Thymus (tissue), 14 donors: Measurements from ENCODE around the gene ACBD4. TPM values are rescaled to one million over a fixed set of nuclear protein-coding genes. Genes with fewer than 3 reads are reported as not detected.
A peak's percentile ranks its signal among the peaks of the same experiment; 100 is the strongest.

Source experiments
- DNase-seq, 9 donors: peaks; one replicate each; pipeline ENCODE4 v3.0.0-alpha.2; 2013; ENCODE audit warnings: low spot score in 9 of 9, low read depth in 6 of 9, missing footprints in 1 of 9
- H3K27ac ChIP-seq, 2 donors: one replicate each; pipeline ENCODE4 v1.5.1; 2013; ENCODE audit warnings: control low read depth in 1 of 2, low read depth in 1 of 2, low read length in 1 of 2, mild to moderate bottlenecking in 1 of 2, moderate library complexity in 1 of 2
- H3K27me3 ChIP-seq, 2 donors: one replicate each; pipeline ENCODE4 v1.5.1; 2013; ENCODE audit warnings: low read length in 1 of 2; ENCODE audit not compliant: control insufficient read depth in 2 of 2, insufficient read depth in 1 of 2
- H3K36me3 ChIP-seq, 2 donors: one replicate each; pipeline ENCODE4 v1.5.1; 2013; ENCODE audit warnings: low read length in 1 of 2, mild to moderate bottlenecking in 1 of 2, moderate library complexity in 1 of 2; ENCODE audit not compliant: control insufficient read depth in 2 of 2, insufficient read depth in 2 of 2
- H3K4me1 ChIP-seq, 2 donors: one replicate each; pipeline ENCODE4 v1.5.1; 2013; ENCODE audit warnings: low read length in 2 of 2; ENCODE audit not compliant: control insufficient read depth in 2 of 2, insufficient read depth in 2 of 2
- H3K4me3 ChIP-seq, 2 donors: one replicate each; pipeline ENCODE4 v1.5.1; 2013; ENCODE audit warnings: low read length in 2 of 2, control low read depth in 1 of 2, mild to moderate bottlenecking in 1 of 2
- H3K9me3 ChIP-seq, 2 donors: one replicate each; pipeline ENCODE4 v1.5.1; 2013; ENCODE audit warnings: low read length in 1 of 2, mild to moderate bottlenecking in 1 of 2; ENCODE audit not compliant: control insufficient read depth in 2 of 2, insufficient read depth in 1 of 2
- WGBS: extraction: QIAGEN DNeasy Blood & Tissue Kit; methylation state at CpG from one replicate; pipeline ENCODE4 v1.1.7; 2013; 5-methylcytosine and 5-hydroxymethylcytosine counted together
- long read RNA-seq, 10 donors: transcript quantifications; one replicate each; lab custom pipeline, GENCODE V29; 2026
- polyA plus RNA-seq: library from polyadenylated mRNA; stranded (reverse); fragments of 200-250 nt; gene quantifications from one replicate; pipeline ENCODE4 v1.2.3, GENCODE V29; 2013
- total RNA-seq: library from RNA; stranded (reverse); fragments of 120-200 nt; gene quantifications from one replicate; pipeline ENCODE4 v1.2.4, GENCODE V29; 2013
- donor health status: healthy.

The ACBD4 gene, protein sequence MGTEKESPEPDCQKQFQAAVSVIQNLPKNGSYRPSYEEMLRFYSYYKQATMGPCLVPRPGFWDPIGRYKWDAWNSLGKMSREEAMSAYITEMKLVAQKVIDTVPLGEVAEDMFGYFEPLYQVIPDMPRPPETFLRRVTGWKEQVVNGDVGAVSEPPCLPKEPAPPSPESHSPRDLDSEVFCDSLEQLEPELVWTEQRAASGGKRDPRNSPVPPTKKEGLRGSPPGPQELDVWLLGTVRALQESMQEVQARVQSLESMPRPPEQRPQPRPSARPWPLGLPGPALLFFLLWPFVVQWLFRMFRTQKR
- total RNA-seq (4.7 TPM), polyA plus RNA-seq (26.5 TPM)
- long read RNA-seq, donor 1, result 0 reads
- long read RNA-seq, donor 2, result 0 reads
- long read RNA-seq, donor 3, partial matches to known transcripts, result 0 of 2 reads
- long read RNA-seq, donor 3, other reads (novel, unspliced or antisense), result 0 of 2 reads
- long read RNA-seq, donor 4, result 0 reads
- long read RNA-seq, donor 5, partial matches to known transcripts, result 0 of 1 reads
- long read RNA-seq, donor 5, other reads (novel, unspliced or antisense), result 0 of 1 reads
- long read RNA-seq, donor 6, result 0 reads
- long read RNA-seq, donor 7, result 0 reads
- long read RNA-seq, donor 8, result 0 reads
- long read RNA-seq, donor 9, result 0 reads
- long read RNA-seq, donor 10, result 0 reads

DNA sequence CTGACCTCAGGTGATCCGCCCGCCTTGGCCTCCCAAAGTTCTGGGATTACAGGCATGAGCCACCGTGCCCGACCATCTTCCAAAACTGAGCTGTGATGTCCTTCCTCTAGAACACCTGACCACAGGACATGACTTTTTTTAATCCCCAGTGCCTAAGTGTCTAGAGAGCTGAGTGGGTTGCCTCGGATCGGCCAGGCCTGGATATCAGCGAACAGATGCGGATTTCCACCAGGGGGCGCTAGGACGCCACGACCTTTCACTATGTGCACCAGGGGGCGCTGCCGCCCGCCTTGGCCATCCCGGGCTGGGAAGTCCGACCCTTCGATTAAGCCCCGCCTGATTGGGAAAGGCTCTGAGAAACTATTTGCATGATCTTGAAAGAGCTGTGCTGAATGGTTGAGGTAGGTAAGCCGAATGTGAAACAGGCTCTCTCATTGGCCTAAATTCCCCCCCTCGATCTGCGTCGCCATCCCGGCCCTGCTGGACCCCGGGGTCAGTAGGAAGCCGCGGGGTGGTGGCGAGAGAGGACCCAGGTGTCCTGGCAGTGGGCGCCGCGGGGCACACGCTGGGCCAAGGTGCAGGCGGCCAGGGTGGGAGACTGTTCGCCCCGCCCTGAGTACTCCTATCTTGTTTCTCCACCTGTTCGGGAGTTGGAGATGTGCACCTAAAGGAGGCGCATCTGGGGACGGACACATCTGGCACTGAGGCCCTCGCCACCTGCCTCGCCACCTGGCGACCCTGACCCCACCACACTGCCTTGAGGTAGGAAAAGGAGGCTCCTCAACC, at the start of gene ACBD4:
Gene ACBD4, plus strand, starts transcription at position 496 of the 786 bp plus-strand sequence. CDS start 458 bp downstream, outside the sequence.
- WGBS, result 6% methylated on average over 40 of the region's 40 CpGs
- H3K27me3 ChIP-seq, result peaks cover 11 to 34% of the 10 kb centered on the region in 2 donors
- peak; percentile 80 to 96 (median 90) for DNase-seq
- H3K36me3 ChIP-seq, result no peaks in the 10 kb centered on the region
- peak within 1 kb of the TSS; percentile 20 to 77 for H3K27ac ChIP-seq
- H3K4me3 ChIP-seq, result peak within 1 kb of the TSS; percentile 51 to 65
- peaks cover 0 to 13% of the 10 kb centered on the region in 2 donors for H3K9me3 ChIP-seq
- peaks cover 10 to 35% of the 10 kb centered on the region in 2 donors for H3K4me1 ChIP-seq

DNA sequence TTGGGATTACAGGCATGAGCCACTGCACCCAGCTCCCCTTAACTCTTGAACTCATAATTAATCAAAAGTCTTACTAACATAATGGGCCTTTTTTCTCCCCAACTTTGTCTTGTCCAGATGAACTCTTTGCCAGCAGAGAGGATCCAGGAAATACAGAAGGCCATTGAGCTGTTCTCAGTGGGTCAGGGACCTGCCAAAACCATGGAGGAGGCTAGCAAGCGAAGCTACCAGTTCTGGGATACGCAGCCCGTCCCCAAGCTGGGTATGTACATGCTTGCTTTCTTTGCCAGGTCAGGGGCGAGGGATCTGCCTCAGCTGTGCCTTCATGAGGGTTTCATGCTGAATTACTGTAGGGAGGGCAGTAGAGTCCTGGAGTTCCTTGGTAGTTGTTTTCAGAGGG, 49.1 kb upstream of the ACBD4 start:
- H3K9me3 ChIP-seq, result no peaks in the 10 kb centered on the region
- 96% methylated on average over 4 of the region's 4 CpGs for WGBS
- DNase-seq, result no peak
- no peak overlapping the region for H3K4me3 ChIP-seq
- H3K4me1 ChIP-seq, result peaks cover 0 to 7% of the 10 kb centered on the region in 2 donors
- H3K27ac ChIP-seq, result no peak overlapping the region
- H3K27me3 ChIP-seq, result no peaks in the 10 kb centered on the region
- H3K36me3 ChIP-seq, result peaks cover 72 to 88% of the 10 kb centered on the region in 2 donors

DNA sequence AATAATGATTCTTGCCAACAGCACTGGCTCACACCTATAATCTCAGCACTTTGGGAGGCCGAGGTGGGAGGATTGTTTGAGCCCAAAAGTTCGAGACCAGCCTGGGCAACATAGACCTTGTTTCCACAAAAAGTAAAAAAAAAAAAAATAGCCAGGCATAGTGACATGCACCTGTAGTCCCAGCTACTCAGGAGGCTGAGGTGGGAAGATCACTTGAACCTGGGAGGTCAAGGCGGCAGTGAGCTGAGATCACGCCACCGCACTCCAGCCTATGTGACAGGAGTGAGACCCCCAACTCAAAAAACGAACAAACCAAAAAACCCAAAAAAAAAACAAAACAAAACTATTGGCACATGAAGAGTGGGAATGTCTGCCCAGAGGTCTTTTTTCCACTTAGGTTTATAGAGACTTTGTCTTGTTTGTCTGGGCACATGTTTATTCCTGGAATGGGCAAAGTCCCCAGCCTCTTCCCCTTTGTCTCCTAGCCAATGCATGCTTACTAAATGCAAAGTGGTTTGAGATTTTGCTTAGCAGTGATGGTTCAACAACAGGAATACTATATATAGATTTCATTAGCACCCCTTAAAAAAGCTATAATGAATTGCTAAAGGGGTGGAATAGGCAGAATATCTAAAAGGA, 48.5 kb upstream of the ACBD4 start:
- 98% methylated on average over 6 of the region's 6 CpGs for WGBS
- H3K36me3 ChIP-seq, result peaks cover 72 to 88% of the 10 kb centered on the region in 2 donors
- peak overlapping the region in 1 of 2 donors; percentile 1 for H3K27ac ChIP-seq
- no peak overlapping the region for H3K4me3 ChIP-seq
- peaks cover 0 to 7% of the 10 kb centered on the region in 2 donors for H3K4me1 ChIP-seq
- DNase-seq, result no peak
- no peaks in the 10 kb centered on the region for H3K27me3 ChIP-seq
- H3K9me3 ChIP-seq, result no peaks in the 10 kb centered on the region

DNA sequence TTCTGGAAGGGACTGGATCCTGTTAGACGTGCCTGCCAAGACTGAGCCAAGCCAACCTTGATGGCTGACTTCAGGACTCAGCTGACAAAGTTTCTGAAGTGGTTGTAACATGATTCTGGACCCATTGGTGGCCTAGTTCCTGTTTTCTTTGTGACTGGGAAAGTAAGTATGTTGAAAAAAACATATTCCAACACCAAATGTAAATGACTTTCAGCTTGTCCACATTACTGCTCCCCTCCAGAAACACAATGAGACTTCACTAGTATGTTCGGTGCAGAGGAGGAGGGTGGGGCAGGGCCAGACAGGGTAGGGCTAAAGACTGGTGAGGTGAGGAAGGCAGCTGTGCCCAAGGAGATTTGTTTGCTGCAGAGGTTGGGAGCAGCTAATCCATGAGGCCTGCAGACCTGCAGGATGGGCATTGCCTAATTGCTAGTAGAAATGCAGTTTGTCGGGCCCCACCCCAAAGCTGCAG, 47.9 kb upstream of the ACBD4 start:
- H3K27ac ChIP-seq, result no peak overlapping the region

DNA sequence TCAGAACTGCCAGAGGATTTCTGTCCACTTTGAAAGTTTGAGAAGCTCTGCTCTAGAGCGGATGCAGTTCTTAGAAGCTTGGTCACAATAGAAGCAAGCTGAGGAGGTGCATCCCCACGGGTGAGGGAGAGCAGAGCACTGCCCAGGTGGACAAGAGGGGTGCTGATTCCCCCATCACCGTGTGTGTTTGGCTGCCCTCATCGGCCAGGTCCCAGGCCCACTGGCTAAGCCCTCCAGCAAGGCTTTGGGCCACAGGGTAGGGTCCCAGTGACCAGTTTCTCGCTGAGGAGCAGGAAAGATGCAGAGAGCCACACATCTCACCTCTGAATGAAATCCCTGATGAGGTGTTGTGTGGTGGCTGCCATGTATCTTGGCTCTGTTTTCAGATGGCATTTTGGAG, 47.5 kb upstream of the ACBD4 start:
- H3K4me3 ChIP-seq, result no peak overlapping the region
- H3K27me3 ChIP-seq, result no peaks in the 10 kb centered on the region
- peaks cover 74 to 89% of the 10 kb centered on the region in 2 donors for H3K36me3 ChIP-seq
- no peak for DNase-seq
- peaks cover 0 to 7% of the 10 kb centered on the region in 2 donors for H3K4me1 ChIP-seq
- H3K9me3 ChIP-seq, result no peaks in the 10 kb centered on the region
- WGBS, result 96% methylated on average over 5 of the region's 5 CpGs
- H3K27ac ChIP-seq, result no peak overlapping the region

More for the DNA sequence above, 47.9 kb upstream of the ACBD4 start:
- Histone ChIP-seq H3K4me1 (peaks cover 0 to 7% of the 10 kb centered on the region in 2 donors), H3K4me3 (no peak overlapping the region), H3K9me3 (no peaks in the 10 kb centered on the region), H3K36me3 (peaks cover 70 to 87% of the 10 kb centered on the region in 2 donors), H3K27me3 (no peaks in the 10 kb centered on the region)
- 88% methylated on average over 3 of the region's 3 CpGs for WGBS
- no peak for DNase-seq

DNA sequence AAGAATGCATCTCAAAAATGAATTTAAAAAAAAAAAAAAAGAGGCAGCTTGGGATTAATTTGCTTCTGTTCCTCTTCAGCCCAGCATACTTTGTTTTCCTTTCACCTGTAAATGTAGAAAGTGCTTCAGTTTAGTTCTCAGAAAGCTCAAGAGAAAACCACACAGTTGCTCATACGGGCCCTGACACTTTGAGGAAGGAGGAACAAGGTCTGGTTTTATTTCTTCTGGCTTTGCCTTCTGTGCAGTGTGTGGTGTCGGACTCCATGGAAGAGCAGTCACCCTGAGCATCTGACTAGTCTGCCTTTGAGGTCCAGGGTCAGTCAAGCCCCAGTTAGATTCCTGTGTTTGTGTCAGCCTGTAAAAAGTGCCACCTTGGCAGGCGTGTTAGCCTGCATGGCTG, 46.7 kb upstream of the ACBD4 start:
- no peaks in the 10 kb centered on the region for H3K9me3 ChIP-seq
- H3K4me1 ChIP-seq, result peaks cover 0 to 7% of the 10 kb centered on the region in 2 donors
- no peak overlapping the region for H3K27ac ChIP-seq
- H3K4me3 ChIP-seq, result no peak overlapping the region
- H3K27me3 ChIP-seq, result no peaks in the 10 kb centered on the region
- DNase-seq, result no peak
- WGBS, result 90% methylated on average over 3 of the region's 3 CpGs
- peaks cover 77 to 89% of the 10 kb centered on the region in 2 donors for H3K36me3 ChIP-seq

DNA sequence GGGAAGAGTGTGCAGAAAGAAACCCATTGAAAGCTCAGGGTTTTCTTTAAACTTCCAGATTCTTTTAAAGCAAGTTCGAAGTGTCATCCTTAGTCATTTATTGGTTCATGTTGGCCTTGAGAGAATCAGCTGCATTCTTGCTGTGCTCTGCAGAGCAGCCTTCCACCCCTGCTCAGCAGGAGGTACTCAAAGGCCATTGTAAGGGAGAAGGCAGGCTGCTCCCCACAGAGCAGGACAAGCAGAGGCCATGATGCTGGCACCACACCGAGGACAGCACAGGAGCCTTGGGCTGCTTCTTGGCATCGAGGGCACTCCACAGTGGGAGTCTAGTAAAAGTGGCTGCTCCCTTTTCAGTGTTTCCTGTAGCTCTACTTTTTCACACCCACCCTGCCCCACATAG, 44.8 kb upstream of the ACBD4 start:
- Histone ChIP-seq H3K27ac (no peak overlapping the region), H3K27me3 (no peaks in the 10 kb centered on the region), H3K36me3 (peaks cover 84 to 93% of the 10 kb centered on the region in 2 donors), H3K9me3 (no peaks in the 10 kb centered on the region), H3K4me1 (peaks cover 0 to 7% of the 10 kb centered on the region in 2 donors), H3K4me3 (no peak overlapping the region)
- WGBS, result 93% methylated on average over 3 of the region's 3 CpGs
- no peak for DNase-seq

DNA sequence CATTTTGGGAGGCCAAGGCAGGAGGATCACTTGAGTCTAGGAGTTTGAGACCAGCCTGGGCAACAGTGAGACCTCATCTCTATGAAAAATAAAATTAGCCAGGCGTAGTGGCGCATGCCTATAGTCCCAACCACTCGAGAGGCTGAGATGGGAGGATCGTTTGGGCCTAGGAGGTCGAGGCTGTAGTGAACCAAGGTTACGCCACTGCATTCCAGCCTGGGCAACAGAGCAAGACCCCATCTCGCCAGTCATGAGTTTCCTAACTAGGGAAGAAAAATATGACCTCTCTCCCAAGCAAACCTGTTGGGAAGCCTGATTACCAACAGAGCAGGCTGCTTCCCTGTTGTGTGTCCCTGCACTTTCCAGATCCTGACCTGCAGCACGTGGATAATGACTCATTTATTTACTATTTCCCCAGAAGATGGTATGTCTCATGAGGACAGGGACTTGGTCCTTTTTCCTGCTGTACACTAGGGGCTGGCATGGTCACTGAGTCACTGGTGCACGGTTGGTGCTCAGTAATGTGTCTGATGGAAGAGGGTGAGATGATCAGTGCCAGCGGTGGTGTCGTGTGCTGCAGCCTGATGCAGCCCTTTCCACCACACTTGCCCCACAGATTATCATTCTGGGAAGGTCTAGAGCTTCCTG, 43.6 kb upstream of the ACBD4 start:
- peak overlapping the region in 1 of 2 donors; percentile 18 for H3K27ac ChIP-seq
- no peaks in the 10 kb centered on the region for H3K9me3 ChIP-seq
- DNase-seq, result no peak
- H3K27me3 ChIP-seq, result no peaks in the 10 kb centered on the region
- 96% methylated on average over 11 of the region's 11 CpGs for WGBS
- no peak overlapping the region for H3K4me3 ChIP-seq
- H3K36me3 ChIP-seq, result peaks cover 92 to 94% of the 10 kb centered on the region in 2 donors
- peaks cover 0 to 7% of the 10 kb centered on the region in 2 donors for H3K4me1 ChIP-seq
